NK-92 treated with Interleukin-12 subunit alpha and Interleukin-12 subunit beta, amount 100 ng/mL, for 24 hours (cell line): ENCODE measurements around the gene USP48.
"Not testable (repeated sequence)": the region's sequence is repeated elsewhere in the genome, so short reads cannot be mapped to it uniquely, and the experiment has no call there.

ENCODE experiments used
- DNase-seq: peaks from one replicate; lab custom pipeline; 2025; lab: John Stamatoyannopoulos, UW

The USP48 gene

GRCh38 chr1:21774835-21775549, 8.0 kb downstream of the USP48 start:
- DNase-seq = no peak

DNA sequence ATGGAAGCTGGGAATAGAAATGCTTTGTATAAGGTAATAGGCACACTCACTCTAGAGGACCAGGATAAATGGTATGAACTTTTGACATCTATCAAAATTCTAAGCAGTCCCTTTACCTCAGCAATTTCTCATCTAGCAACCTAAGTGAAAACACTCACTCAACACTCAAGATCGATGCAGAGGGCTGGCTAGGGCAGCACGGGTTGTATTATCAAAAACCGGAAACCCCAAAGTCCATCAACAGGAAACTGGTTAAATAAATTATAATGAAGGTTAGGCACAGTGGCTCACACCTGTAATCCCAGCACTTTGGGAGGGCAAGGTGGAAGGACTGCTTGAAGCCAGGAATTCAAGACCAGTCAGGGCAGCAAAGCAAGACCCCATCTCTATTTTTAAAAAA, 9.4 kb downstream of the USP48 start:
- no peak for DNase-seq

- DNase-seq = not testable (repeated sequence)
Measured at GRCh38 chr1:21771672-21772071, 11.3 kb downstream of the USP48 start.

- DNase-seq = not testable (repeated sequence)
Measured at GRCh38 chr1:21770602-21771001, 12.3 kb downstream of the USP48 start.

DNA sequence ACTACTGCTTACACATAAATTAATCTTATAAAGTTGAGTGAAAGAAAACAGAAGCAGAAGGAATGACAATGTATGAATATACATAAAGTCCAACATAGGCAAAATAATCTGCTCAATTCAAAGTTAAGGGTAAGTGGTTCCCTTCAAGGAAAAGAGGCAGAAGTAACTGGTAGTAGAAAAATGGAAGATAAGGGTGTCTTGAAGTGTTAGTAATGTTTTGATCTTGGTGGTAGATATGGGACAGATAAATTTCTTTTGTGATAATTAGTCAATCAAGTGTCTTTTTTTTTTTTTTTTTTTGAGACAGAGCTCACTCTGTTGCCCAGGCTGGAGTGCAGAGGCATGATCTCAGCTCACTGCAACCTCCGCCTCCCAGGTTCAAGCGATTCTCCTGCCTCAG, 12.7 kb downstream of the USP48 start:
- DNase-seq = no peak

DNA sequence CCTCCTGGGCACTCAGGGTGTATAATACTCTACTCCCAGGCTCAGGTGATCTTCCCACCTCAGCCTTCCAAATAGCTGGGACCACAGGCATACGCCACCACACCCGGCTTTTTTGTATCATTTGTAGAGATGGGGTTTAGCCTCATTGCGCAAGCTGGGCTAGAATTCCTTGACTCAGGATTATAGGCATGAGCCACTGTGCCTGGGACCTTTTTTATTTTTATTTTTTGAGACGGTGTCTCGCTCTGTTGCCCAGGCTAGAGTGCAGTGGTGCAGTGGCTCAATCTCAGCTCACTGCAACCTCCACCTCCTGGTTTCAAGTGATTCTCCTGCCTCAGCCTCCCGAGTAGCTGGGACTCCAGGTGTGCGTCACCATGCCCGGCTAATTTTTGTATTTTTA, 15.8 kb downstream of the USP48 start:
- DNase-seq = not testable (repeated sequence)

GRCh38 chr1:21766210-21766609, 16.7 kb downstream of the USP48 start:
- no peak for DNase-seq

DNA sequence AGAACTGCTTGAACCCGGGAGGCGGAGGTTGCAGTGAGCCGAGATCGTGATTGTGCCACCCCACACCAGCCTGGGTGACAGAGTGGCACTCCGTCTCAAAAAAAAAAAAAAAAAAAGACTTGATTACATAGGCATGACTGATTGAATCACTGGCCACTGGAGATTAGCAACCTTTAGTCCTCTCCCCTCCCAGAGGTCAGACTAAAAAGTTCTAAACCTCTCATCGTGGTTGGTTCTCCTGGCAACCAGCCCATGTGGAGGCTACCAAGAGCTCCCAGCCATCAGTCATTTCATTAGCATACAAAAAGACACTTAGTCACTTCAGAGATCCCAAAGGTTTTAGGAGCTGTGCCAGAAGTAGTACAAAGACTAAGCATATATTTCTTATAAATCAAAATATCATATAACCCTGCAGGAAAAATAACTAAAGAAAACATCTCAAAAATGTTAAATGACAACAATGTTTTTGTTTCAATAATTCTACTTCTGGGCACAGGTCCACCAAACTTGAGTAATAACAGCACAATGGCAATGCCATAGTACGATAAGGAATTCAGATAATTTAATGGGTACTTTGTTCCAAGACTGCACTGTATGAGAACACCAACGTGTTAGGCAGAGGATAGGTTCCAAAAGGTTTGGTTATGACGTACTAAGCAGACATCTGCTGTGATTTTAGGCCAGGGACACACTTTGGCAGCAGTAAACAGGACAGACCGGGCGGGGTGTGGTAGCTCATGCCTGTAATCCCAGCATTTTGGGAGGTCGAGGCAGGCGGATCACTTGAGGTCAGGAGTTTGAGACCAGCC, 18.1 kb downstream of the USP48 start:
- no peak for DNase-seq

DNA sequence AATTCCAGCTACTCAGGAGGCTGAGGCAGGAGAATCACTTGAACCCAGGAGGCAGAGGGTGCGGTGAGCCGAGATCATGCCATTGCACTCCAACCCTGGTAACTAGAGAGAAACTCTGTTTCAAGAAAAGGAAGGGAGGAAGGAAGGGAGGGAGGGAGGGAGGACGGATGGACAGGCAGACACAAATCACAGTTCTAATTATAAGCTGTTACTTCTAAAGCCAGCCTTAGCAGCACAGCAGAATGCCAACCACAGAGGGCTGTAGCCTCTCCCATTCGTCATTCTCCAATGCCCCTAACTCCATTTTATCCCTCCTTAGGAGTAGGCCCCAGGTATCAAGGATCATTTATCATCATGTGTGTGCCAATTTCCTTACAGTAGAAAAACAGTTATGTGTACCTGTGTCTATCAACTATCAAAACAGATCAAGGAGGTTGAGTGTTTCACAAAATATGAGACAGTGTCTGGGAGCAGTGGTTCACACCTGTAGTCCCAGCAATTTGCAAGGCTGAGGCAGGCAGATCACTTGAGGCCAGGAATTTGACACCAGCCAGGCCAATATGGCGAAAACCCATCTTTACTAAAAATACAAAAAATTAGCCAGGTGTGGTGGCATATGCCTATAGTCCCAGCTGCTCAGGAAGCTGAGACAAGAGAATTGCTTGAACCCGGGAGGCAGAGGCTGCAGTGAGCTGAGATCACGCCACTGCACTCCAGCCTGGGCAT, 19.1 kb downstream of the USP48 start:
- DNase-seq = no peak

DNA sequence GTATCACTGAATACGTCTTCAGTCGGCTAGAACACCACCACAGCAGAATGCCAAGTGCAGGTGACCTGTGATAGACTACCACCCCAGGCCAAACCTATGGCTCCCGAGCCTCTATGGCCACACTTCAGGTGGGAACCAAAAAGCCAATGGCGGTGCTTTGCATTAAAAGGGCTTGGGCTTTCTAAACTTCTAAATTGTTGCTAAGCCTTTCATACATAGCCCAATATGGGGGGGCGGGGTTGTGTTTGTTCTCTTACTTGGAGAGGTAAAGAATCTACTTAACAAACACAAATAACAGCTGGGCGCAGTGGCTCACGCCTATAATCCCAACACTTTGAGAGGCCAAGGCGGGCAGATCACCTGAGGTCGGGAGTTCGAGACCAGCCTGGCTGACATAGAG, 19.7 kb downstream of the USP48 start:
- DNase-seq = no peak

- no peak for DNase-seq
Measured at GRCh38 chr1:21762022-21762404, 20.9 kb downstream of the USP48 start.

DNA sequence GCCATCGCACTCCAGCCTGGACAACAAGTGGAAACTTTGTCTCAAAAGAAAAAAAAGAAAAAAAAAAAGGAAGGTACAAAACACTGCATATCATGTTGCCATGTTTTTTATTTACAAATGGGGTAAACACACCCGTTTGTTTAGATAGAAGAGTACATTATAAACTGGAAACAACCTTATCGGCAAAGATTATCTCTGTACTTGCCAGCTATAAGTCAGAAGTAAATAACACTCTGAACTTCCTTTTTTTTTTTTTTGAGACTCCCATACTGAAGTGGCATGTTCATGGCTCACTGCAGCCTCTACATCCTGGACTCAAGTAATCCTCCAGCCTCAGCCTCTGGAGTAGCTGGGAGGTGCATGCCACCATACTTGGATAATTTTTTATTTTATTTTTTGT, 21.9 kb downstream of the USP48 start:
- DNase-seq = no peak

DNA sequence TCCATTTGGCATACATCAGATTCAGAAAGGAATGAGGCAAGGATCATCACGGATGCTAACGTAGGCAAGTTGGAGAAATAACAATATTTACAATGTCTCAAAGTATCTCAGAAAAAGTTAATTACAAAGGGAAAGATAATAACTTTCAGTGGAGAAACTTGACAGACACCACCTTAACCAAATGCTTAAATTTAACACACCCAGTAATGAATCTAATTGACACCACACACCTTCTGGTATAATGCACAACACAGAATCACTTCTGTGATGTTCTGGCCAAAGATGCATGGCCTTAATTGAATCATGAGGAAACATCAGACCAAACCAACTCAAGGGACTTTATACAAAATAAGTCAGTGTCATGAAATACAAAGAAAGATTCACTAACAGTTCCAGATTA, 23.1 kb downstream of the USP48 start:
- no peak for DNase-seq

DNA sequence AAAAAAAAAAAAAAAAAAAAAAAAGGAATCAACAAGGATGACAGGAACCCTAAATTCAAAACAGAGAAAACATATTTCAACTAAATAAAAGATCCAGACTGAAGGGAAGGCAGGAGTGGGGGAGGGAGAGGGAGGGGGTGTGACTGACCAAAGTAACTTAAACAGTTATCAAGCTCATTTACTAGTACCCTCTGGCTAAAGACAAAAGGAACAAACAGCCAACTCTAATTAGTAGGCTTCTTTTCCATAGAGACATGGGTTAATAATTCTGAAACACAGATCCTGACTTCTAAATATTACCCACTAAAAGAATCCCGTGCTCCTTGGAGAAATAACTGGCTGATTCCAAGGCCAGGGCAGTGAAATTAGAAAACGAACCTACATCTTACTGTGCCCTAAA, 23.8 kb downstream of the USP48 start:
- DNase-seq = no peak

- DNase-seq = no peak
Measured at GRCh38 chr1:21758614-21759013, 24.3 kb downstream of the USP48 start.

GRCh38 chr1:21756393-21757089, 26.4 kb downstream of the USP48 start:
- DNase-seq = no peak

DNA sequence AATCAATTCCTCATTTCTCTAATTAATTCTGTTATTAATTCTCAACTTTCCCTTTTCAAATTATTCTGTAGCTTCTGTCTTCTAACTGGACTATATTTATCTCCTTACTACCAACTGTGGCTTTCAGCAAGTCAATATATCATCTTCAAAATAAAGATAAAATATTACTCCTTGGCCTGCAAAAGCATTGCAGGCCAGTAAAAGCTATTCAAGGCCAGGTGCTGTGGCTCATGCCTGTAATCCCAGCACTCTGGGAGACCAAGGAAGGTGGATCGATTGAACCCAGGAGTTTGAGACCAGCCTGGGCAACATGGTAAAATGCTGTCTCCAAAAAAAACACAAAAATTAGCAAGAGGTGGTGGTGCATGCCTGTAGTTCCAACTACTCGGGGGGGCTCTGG, 27.9 kb downstream of the USP48 start:
- no peak for DNase-seq

DNA sequence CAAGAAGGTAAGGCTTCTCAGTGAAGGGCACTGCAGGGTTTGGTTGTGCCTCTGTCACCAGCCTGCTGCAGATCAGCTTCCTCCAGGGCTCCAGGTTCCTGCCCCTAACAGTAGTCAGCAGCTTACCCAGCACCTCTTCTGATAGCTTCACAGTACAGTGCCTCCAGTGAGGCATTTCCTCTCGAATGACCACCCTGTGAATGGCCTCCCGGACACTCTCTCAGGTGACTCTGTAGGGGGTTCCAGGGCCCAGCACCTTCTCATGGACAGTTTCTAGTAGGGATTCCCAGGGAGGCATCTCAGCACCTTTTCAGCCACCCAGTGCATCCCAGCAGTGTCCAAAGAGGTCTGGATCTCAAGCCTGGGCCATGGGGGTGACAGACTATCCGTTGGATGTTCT, 28.4 kb downstream of the USP48 start:
- DNase-seq = no peak

DNA sequence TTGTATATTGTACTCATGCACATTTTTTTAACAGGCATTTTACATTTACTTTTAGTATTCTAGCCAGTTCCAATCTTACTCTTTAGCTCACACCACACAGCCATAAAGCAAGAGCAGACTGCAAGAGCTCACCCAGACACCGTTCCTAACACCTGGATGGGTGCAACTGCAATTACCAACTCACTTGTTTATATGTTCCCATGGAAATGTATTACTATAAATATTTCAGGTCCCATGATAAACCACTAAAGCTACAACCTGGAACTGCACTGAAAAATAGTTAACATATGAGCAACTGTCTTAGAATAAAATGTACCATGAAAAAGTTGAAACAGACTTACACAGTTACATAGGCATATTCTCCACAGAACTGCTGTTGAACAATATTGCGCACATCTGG, 30.8 kb downstream of the USP48 start:
- no peak for DNase-seq

DNA sequence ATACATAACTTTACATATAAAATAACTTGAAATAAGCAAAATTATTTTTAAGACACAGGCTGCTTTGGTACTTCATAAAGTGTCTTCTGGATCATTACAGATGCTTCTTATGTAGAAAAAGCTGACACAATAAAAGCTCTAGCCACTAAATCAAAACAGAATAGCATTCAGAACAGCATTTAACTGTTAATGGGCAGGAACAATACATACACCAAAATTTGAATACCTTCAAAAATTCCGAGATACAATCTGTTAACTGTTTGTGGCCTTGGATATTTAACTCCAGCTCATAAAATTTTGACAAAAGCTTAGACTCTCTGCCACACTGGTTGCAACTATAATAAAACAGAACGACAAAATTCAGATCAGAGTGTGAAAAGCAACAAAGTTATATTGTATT, 31.7 kb downstream of the USP48 start:
- no peak for DNase-seq

- no peak for DNase-seq
Measured at GRCh38 chr1:21750841-21751240, 32.1 kb downstream of the USP48 start.

GRCh38 chr1:21749859-21750468, 33.0 kb downstream of the USP48 start:
- no peak for DNase-seq
